ENCODE measurements around the gene GFOD2. TPM values are rescaled to one million over a fixed set of nuclear protein-coding genes. Genes with fewer than 3 reads are reported as not detected.

GFOD2 gene
- total and polyA plus RNA-seq, 4 donors, result 7.4 to 27.3 (median 13.6) TPM

DNA sequence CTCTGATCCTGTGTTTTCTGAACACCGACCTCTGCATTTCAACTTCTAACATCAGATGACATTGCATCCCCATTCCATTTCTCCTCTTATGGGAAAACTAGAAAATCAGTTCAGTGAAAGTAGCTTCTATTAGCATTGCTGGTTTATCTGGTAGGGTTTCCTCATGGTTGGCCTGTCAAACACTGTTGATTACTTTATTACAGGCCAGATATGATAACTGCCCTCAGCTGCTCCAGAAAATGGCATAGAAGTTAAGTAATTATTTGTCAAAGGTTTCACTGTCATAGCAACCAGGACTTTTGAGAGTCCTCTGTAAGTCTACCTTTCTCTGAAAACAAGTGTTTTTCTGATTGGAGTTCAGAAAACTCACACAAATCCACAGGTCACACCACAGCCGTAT, 3.0 kb downstream of the GFOD2 start:
- 88 to 91% methylated on average over 2 of the region's 2 CpGs for WGBS, 2 donors
- no peaks in the 10 kb centered on the region for H3K27me3 ChIP-seq (ENCODE audit: control insufficient read depth in 1 of 2, insufficient read depth in 2 of 2, low read length in 1 of 2)
- ATAC-seq (ENCODE audit: low FRiP score), result no peak
- H3K36me3 ChIP-seq (ENCODE audit: control insufficient read depth in 1 of 2, insufficient read depth in 2 of 2, low read length in 1 of 2), result no peaks in the 10 kb centered on the region
- no peak overlapping the region for H3K4me3 ChIP-seq (ENCODE audit: low read length in 2 of 2)
- intact Hi-C loops (cut with DNase I), result no loop called here
- H3K4me1 ChIP-seq (ENCODE audit: control insufficient read depth in 1 of 2, insufficient read depth in 2 of 2, low read length in 2 of 2), result no peaks in the 10 kb centered on the region
- DNase-seq, result no peak
- no peaks in the 10 kb centered on the region for H3K9me3 ChIP-seq (ENCODE audit: control insufficient read depth, low read length)
- no peak overlapping the region for H3K27ac ChIP-seq (ENCODE audit: low read depth in 1 of 2, low read length in 2 of 2)

- no peak overlapping the region for H3K4me3 ChIP-seq (ENCODE audit: low read length in 2 of 2)
- no peak for ATAC-seq (ENCODE audit: low FRiP score)
- DNase-seq, result no peak
- H3K9me3 ChIP-seq (ENCODE audit: control insufficient read depth, low read length), result no peaks in the 10 kb centered on the region
- 72 to 92% methylated on average over 1 of the region's 1 CpG for WGBS, 2 donors
- H3K27me3 ChIP-seq (ENCODE audit: control insufficient read depth in 1 of 2, insufficient read depth in 2 of 2, low read length in 1 of 2), result no peaks in the 10 kb centered on the region
- no peaks in the 10 kb centered on the region for H3K4me1 ChIP-seq (ENCODE audit: control insufficient read depth in 1 of 2, insufficient read depth in 2 of 2, low read length in 2 of 2)
- intact Hi-C loops (cut with DNase I), result no loop called here
- no peaks in the 10 kb centered on the region for H3K36me3 ChIP-seq (ENCODE audit: control insufficient read depth in 1 of 2, insufficient read depth in 2 of 2, low read length in 1 of 2)
- H3K27ac ChIP-seq (ENCODE audit: low read depth in 1 of 2, low read length in 2 of 2), result no peak overlapping the region
Measured at GRCh38 chr16:67714522-67714921, 4.6 kb downstream of the GFOD2 start.

- WGBS, 2 donors, result 85 to 86% methylated on average over 5 of the region's 5 CpGs
- ATAC-seq (ENCODE audit: low FRiP score) (no peak), DNase-seq (no peak)
- H3K27me3 ChIP-seq (ENCODE audit: control insufficient read depth in 1 of 2, insufficient read depth in 2 of 2, low read length in 1 of 2), result no peaks in the 10 kb centered on the region
- H3K4me3 ChIP-seq (ENCODE audit: low read length in 2 of 2), result no peak overlapping the region
- H3K4me1 ChIP-seq (ENCODE audit: control insufficient read depth in 1 of 2, insufficient read depth in 2 of 2, low read length in 2 of 2), result no peaks in the 10 kb centered on the region
- H3K9me3 ChIP-seq (ENCODE audit: control insufficient read depth, low read length), result no peaks in the 10 kb centered on the region
- no peak overlapping the region for H3K27ac ChIP-seq (ENCODE audit: low read depth in 1 of 2, low read length in 2 of 2)
- intact Hi-C loops (cut with DNase I), result no loop called here
- H3K36me3 ChIP-seq (ENCODE audit: control insufficient read depth in 1 of 2, insufficient read depth in 2 of 2, low read length in 1 of 2), result no peaks in the 10 kb centered on the region
Measured at GRCh38 chr16:67713647-67714273, 5.4 kb downstream of the GFOD2 start.

DNA sequence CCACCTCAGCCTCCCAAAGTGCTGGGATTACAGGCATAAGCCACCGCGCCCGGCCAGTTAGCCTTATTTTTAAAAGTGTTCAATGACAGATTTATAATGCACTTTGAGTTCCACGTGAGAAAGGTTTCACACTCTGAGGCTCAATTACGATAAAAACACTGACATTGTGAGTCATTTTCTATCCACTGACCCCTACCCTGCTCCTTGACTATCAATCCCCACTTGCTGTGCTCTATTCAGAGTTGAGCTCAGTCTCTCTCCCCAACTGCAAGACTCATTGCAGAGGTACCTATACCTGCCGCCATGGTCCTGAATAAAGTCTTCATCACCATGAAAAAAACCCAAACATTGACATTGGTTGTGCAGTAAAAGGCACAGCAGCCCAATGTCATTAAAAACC, 8.5 kb downstream of the GFOD2 start:
- H3K27me3 ChIP-seq (ENCODE audit: control insufficient read depth in 1 of 2, insufficient read depth in 2 of 2, low read length in 1 of 2), result no peaks in the 10 kb centered on the region
- intact Hi-C loops (cut with DNase I), result no loop called here
- no peaks in the 10 kb centered on the region for H3K36me3 ChIP-seq (ENCODE audit: control insufficient read depth in 1 of 2, insufficient read depth in 2 of 2, low read length in 1 of 2)
- no peaks in the 10 kb centered on the region for H3K4me1 ChIP-seq (ENCODE audit: control insufficient read depth in 1 of 2, insufficient read depth in 2 of 2, low read length in 2 of 2)
- no peak overlapping the region for H3K27ac ChIP-seq (ENCODE audit: low read depth in 1 of 2, low read length in 2 of 2)
- ATAC-seq (ENCODE audit: low FRiP score) (no peak), DNase-seq (no peak)
- no peak overlapping the region for H3K4me3 ChIP-seq (ENCODE audit: low read length in 2 of 2)
- H3K9me3 ChIP-seq (ENCODE audit: control insufficient read depth, low read length), result no peaks in the 10 kb centered on the region
- WGBS, 2 donors, result 89% methylated on average over 6 of the region's 6 CpGs

- DNase-seq, result no peak
- intact Hi-C loops (cut with DNase I), result no loop called here
- 92 to 96% methylated on average over 1 of the region's 1 CpG for whole genome bisulfite sequencing, 2 donors
Measured at GRCh38 chr16:67709050-67709449, 10.1 kb downstream of the GFOD2 start.

GRCh38 chr16:67708368-67708771, 10.7 kb downstream of the GFOD2 start:
- Histone ChIP-seq H3K9me3 (ENCODE audit: control insufficient read depth, low read length) (no peaks in the 10 kb centered on the region), H3K27me3 (ENCODE audit: control insufficient read depth in 1 of 2, insufficient read depth in 2 of 2, low read length in 1 of 2) (no peaks in the 10 kb centered on the region), H3K36me3 (ENCODE audit: control insufficient read depth in 1 of 2, insufficient read depth in 2 of 2, low read length in 1 of 2) (no peaks in the 10 kb centered on the region), H3K4me1 (ENCODE audit: control insufficient read depth in 1 of 2, insufficient read depth in 2 of 2, low read length in 2 of 2) (no peaks in the 10 kb centered on the region), H3K27ac (ENCODE audit: low read depth in 1 of 2, low read length in 2 of 2) (no peak overlapping the region), H3K4me3 (ENCODE audit: low read length in 2 of 2) (no peak overlapping the region)
- WGBS, 2 donors, result 53 to 54% methylated on average over 2 of the region's 2 CpGs
- ATAC-seq (ENCODE audit: low FRiP score) (no peak), DNase-seq (no peak)
- intact Hi-C loops (cut with DNase I), result no loop called here

More at GRCh38 chr16:67709050-67709449, 10.1 kb downstream of the GFOD2 start:
- no peak overlapping the region for H3K4me3 ChIP-seq (ENCODE audit: low read length in 2 of 2)
- no peak for ATAC-seq (ENCODE audit: low FRiP score)
- H3K36me3 ChIP-seq (ENCODE audit: control insufficient read depth in 1 of 2, insufficient read depth in 2 of 2, low read length in 1 of 2), result no peaks in the 10 kb centered on the region
- H3K4me1 ChIP-seq (ENCODE audit: control insufficient read depth in 1 of 2, insufficient read depth in 2 of 2, low read length in 2 of 2), result no peaks in the 10 kb centered on the region
- H3K27me3 ChIP-seq (ENCODE audit: control insufficient read depth in 1 of 2, insufficient read depth in 2 of 2, low read length in 1 of 2), result no peaks in the 10 kb centered on the region
- no peaks in the 10 kb centered on the region for H3K9me3 ChIP-seq (ENCODE audit: control insufficient read depth, low read length)
- no peak overlapping the region for H3K27ac ChIP-seq (ENCODE audit: low read depth in 1 of 2, low read length in 2 of 2)

- intact Hi-C loops (cut with DNase I), result no loop called here
- no peaks in the 10 kb centered on the region for H3K27me3 ChIP-seq (ENCODE audit: control insufficient read depth in 1 of 2, insufficient read depth in 2 of 2, low read length in 1 of 2)
- H3K27ac ChIP-seq (ENCODE audit: low read depth in 1 of 2, low read length in 2 of 2), result no peak overlapping the region
- no peaks in the 10 kb centered on the region for H3K36me3 ChIP-seq (ENCODE audit: control insufficient read depth in 1 of 2, insufficient read depth in 2 of 2, low read length in 1 of 2)
- H3K9me3 ChIP-seq (ENCODE audit: control insufficient read depth, low read length), result no peaks in the 10 kb centered on the region
- WGBS, 2 donors, result 88 to 96% methylated on average over 5 of the region's 5 CpGs
- no peaks in the 10 kb centered on the region for H3K4me1 ChIP-seq (ENCODE audit: control insufficient read depth in 1 of 2, insufficient read depth in 2 of 2, low read length in 2 of 2)
- DNase-seq (no peak), ATAC-seq (ENCODE audit: low FRiP score) (no peak)
- H3K4me3 ChIP-seq (ENCODE audit: low read length in 2 of 2), result no peak overlapping the region
Measured at GRCh38 chr16:67707790-67708189, 11.3 kb downstream of the GFOD2 start.

- Histone ChIP-seq H3K27me3 (ENCODE audit: control insufficient read depth in 1 of 2, insufficient read depth in 2 of 2, low read length in 1 of 2) (no peaks in the 10 kb centered on the region), H3K36me3 (ENCODE audit: control insufficient read depth in 1 of 2, insufficient read depth in 2 of 2, low read length in 1 of 2) (no peaks in the 10 kb centered on the region), H3K4me3 (ENCODE audit: low read length in 2 of 2) (no peak overlapping the region), H3K27ac (ENCODE audit: low read depth in 1 of 2, low read length in 2 of 2) (no peak overlapping the region), H3K4me1 (ENCODE audit: control insufficient read depth in 1 of 2, insufficient read depth in 2 of 2, low read length in 2 of 2) (no peaks in the 10 kb centered on the region), H3K9me3 (ENCODE audit: control insufficient read depth, low read length) (no peaks in the 10 kb centered on the region)
- no peak for DNase-seq
- WGBS, 2 donors, result 89 to 98% methylated on average over 4 of the region's 4 CpGs
- ATAC-seq (ENCODE audit: low FRiP score), result no peak
- intact Hi-C loops (cut with DNase I), result no loop called here
Measured at GRCh38 chr16:67707210-67707609, 11.9 kb downstream of the GFOD2 start.

- 91 to 92% methylated on average over 5 of the region's 5 CpGs for WGBS, 2 donors
Measured at GRCh38 chr16:67704110-67704509, 15.0 kb downstream of the GFOD2 start.

More at GRCh38 chr16:67704110-67704509, 15.0 kb downstream of the GFOD2 start:
- H3K27me3 ChIP-seq (ENCODE audit: control insufficient read depth in 1 of 2, insufficient read depth in 2 of 2, low read length in 1 of 2), result no peaks in the 10 kb centered on the region
- H3K27ac ChIP-seq (ENCODE audit: low read depth in 1 of 2, low read length in 2 of 2), result no peak overlapping the region
- no peaks in the 10 kb centered on the region for H3K4me1 ChIP-seq (ENCODE audit: control insufficient read depth in 1 of 2, insufficient read depth in 2 of 2, low read length in 2 of 2)
- DNase-seq, result no peak
- no peak for ATAC-seq (ENCODE audit: low FRiP score)
- H3K9me3 ChIP-seq (ENCODE audit: control insufficient read depth, low read length), result no peaks in the 10 kb centered on the region
- H3K36me3 ChIP-seq (ENCODE audit: control insufficient read depth in 1 of 2, insufficient read depth in 2 of 2, low read length in 1 of 2), result no peaks in the 10 kb centered on the region
- H3K4me3 ChIP-seq (ENCODE audit: low read length in 2 of 2), result no peak overlapping the region
- intact Hi-C loops (cut with DNase I), result no loop called here
